ENCODE measurements around the gene EXT2. TPM values are rescaled to one million over a fixed set of nuclear protein-coding genes. Genes with fewer than 3 reads are reported as not detected.

The EXT2 gene
- total and polyA plus RNA-seq, 2 experiments from 2014 or later = 15.9 to 48.6 TPM

GRCh38 chr11:44192462-44193100, 97.1 kb downstream of the EXT2 start:
- no peaks in the 10 kb centered on the region; the same call in 1 of the 2 replicates for H3K9me2 ChIP-seq (ENCODE audit: insufficient read depth)

More at GRCh38 chr11:44192462-44193100, 97.1 kb downstream of the EXT2 start:
- Mint-ChIP-seq H3K9me3 (peaks cover 33% of the 10 kb centered on the region), H3K36me3 (ENCODE audit: low read depth) (peaks cover 49% of the 10 kb centered on the region), H3K4me1 (peaks cover 24% of the 10 kb centered on the region), H3K4me3 (no peak overlapping the region), H3K27me3 (ENCODE audit: insufficient read depth, low read depth, poor library complexity) (peaks cover 7% of the 10 kb centered on the region), H3K27ac (no peak overlapping the region)
- TF ChIP-seq CTCF (conservative IDR thresholded peaks at IDR 0.05; ENCODE audit: low read depth in 2 of 2) (no peak), ZNF331 (CRISPR knock-in tag; IDR thresholded peaks at IDR 0.05; ENCODE audit: low read depth) (no peak), POLR2AphosphoS5 (IDR thresholded peaks at IDR 0.05; ENCODE audit: low read depth) (no peak), NANOG (IDR thresholded peaks at IDR 0.05; ENCODE audit: borderline replicate concordance) (no peak), ETS1 (IDR thresholded peaks at IDR 0.05) (no peak), ZNF462 (CRISPR knock-in tag; IDR thresholded peaks at IDR 0.05) (no peak), EZH2 (IDR thresholded peaks at IDR 0.05; ENCODE audit: low read depth, unreplicated experiment) (no peak), EZH2phosphoT487 (IDR thresholded peaks at IDR 0.05; ENCODE audit: unreplicated experiment) (no peak), REST (IDR thresholded peaks at IDR 0.05; ENCODE audit: unreplicated experiment) (no peak)
- Histone ChIP-seq H3K27me3 (ENCODE audit: insufficient read depth) (no peaks in the 10 kb centered on the region), H3K4me1 (ENCODE audit: insufficient read depth) (peaks cover 18% of the 10 kb centered on the region), H2AFZ (no peak overlapping the region), H3K4me3 (no peak overlapping the region), H3K4me2 (no peak overlapping the region), H3K27ac (ENCODE audit: low read depth) (no peak overlapping the region), H3F3A (replicated peaks; ENCODE audit: low read depth) (no peaks in the 10 kb centered on the region), H3K79me2 (replicated peaks; ENCODE audit: insufficient read depth) (no peaks in the 10 kb centered on the region), H3K36me3 (ENCODE audit: insufficient read depth) (peaks cover 4% of the 10 kb centered on the region; the same call in 1 of the 2 replicates), H4K20me1 (replicated peaks; ENCODE audit: insufficient read depth) (no peaks in the 10 kb centered on the region)
- DNase-seq (ENCODE audit: low spot score) = no peak
- ATAC-seq = no peak
